HEK293T (cell line): ENCODE measurements around the gene RAVER2.

Experiments used
- ARNT ChIP-seq: fragments of 450-650 bp; IDR thresholded peaks from 2 replicates; pipeline ENCODE4 v1.6.1; 2017; ENCODE audit warnings: mild to moderate bottlenecking
- BHLHE40 ChIP-seq: fragments of 450-650 bp; IDR thresholded peaks from 2 replicates; pipeline ENCODE4 v1.6.1; 2016; ENCODE audit warnings: mild to moderate bottlenecking, moderate library complexity, borderline replicate concordance
- ELF4 ChIP-seq: fragments of 450-650 bp; IDR thresholded peaks from 2 replicates; pipeline ENCODE4 v1.6.1; 2017; ENCODE audit warnings: antibody characterized with exemption
- FOXA1 ChIP-seq: fragments of 450-650 bp; IDR thresholded peaks from 2 replicates; pipeline ENCODE4 v1.6.1; 2016; ENCODE audit warnings: mild to moderate bottlenecking
- FOXK2 ChIP-seq: fragments of 450-650 bp; IDR thresholded peaks from 2 replicates; pipeline ENCODE4 v1.6.1; 2016; ENCODE audit warnings: mild to moderate bottlenecking
- FOXM1 ChIP-seq: fragments of 450-650 bp; IDR thresholded peaks from 2 replicates; pipeline ENCODE4 v1.6.1; 2017; ENCODE audit warnings: mild to moderate bottlenecking, borderline replicate concordance
- HDGF ChIP-seq: fragments of 450-650 bp; IDR thresholded peaks from 2 replicates; pipeline ENCODE4 v1.6.1; 2017; ENCODE audit warnings: antibody characterized with exemption, borderline replicate concordance
- LEF1 ChIP-seq: fragments of 450-650 bp; IDR thresholded peaks from 2 replicates; pipeline ENCODE4 v1.6.1; 2017; ENCODE audit warnings: mild to moderate bottlenecking, borderline replicate concordance
- PKNOX1 ChIP-seq: fragments of 450-650 bp; IDR thresholded peaks from 2 replicates; pipeline ENCODE4 v1.6.1; 2016
- SP1 ChIP-seq: fragments of 450-650 bp; IDR thresholded peaks from 2 replicates; pipeline ENCODE4 v1.6.1; 2017
- SUZ12 ChIP-seq: fragments of 450-650 bp; IDR thresholded peaks from 2 replicates; pipeline ENCODE4 v1.6.1; 2016; ENCODE audit warnings: mild to moderate bottlenecking
- ZNF384 ChIP-seq: fragments of 450-650 bp; IDR thresholded peaks from 2 replicates; pipeline ENCODE4 v1.6.1; 2016

- TF ChIP-seq FOXA1 (no peak), SUZ12 (no peak), SP1 (no peak), FOXM1 (no peak), LEF1 (no peak), ARNT (no peak), BHLHE40 (no peak), ZNF384 (no peak), ELF4 (no peak), FOXK2 (no peak), PKNOX1 (no peak), HDGF (no peak)
Observed at GRCh38 chr1:64756770-64757169, 11.9 kb downstream of the RAVER2 start.
